ENCODE data around the gene PRRX1.

GRCh38 chr1:170743083-170743482, 79.2 kb downstream of the PRRX1 start:
- TF ChIP-seq CTCF (conservative IDR thresholded peaks at IDR 0.05) = no peak
- no peak for TF ChIP-seq ZFX (IDR thresholded peaks at IDR 0.05)
